Esophagus squamous epithelium (tissue), 4 donors: ENCODE data around the gene WSCD2.

Source experiments
- POLR2A ChIP-seq, 4 donors: fragments of 450-650 bp; IDR thresholded peaks; one replicate each; pipeline ENCODE4 v1.6.1; 2017; ENCODE audit warnings: antibody characterized with exemption in 4 of 4, mild to moderate bottlenecking in 4 of 4, moderate library complexity in 3 of 4
- TF ChIP-seq, protein P1 (sequence below), 6 experiments: fragments of 450-650 bp in 4 of 6; fragments of 200-600 bp in 2 of 6; sonication (generic) in 2 of 6; IDR thresholded peaks; one replicate each; pipeline ENCODE4 v1.5.1; 2016 to 2019; ENCODE audit warnings: antibody characterized with exemption in 6 of 6, mild to moderate bottlenecking in 4 of 6, moderate library complexity in 4 of 6

DNA sequence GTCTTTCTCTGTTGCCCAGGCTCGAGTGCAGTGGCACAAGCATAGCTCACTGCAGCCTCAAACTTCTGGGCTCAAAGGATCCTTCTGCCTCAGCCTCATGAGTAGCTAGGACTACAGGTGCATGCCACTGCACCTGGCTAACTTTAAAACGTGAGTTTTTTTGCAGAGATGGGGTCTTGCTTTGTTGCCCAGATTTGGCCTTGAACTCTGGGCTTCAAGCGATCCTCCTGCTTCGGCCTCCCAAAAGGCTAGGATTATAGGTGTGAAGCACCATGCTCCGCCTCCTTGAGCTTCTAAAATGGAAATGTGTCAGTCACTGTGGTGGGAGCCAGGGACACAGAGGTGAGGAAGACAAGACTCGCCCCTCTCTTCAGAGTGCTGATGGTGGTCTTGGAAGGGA is 45.6 kb downstream of the WSCD2 start:
- TF ChIP-seq, protein P1, sequence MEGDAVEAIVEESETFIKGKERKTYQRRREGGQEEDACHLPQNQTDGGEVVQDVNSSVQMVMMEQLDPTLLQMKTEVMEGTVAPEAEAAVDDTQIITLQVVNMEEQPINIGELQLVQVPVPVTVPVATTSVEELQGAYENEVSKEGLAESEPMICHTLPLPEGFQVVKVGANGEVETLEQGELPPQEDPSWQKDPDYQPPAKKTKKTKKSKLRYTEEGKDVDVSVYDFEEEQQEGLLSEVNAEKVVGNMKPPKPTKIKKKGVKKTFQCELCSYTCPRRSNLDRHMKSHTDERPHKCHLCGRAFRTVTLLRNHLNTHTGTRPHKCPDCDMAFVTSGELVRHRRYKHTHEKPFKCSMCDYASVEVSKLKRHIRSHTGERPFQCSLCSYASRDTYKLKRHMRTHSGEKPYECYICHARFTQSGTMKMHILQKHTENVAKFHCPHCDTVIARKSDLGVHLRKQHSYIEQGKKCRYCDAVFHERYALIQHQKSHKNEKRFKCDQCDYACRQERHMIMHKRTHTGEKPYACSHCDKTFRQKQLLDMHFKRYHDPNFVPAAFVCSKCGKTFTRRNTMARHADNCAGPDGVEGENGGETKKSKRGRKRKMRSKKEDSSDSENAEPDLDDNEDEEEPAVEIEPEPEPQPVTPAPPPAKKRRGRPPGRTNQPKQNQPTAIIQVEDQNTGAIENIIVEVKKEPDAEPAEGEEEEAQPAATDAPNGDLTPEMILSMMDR (IDR thresholded peaks at IDR 0.05): no peak
- no peak for TF ChIP-seq POLR2A (IDR thresholded peaks at IDR 0.05)
